ENCODE results near the gene FAM78A.

DNA sequence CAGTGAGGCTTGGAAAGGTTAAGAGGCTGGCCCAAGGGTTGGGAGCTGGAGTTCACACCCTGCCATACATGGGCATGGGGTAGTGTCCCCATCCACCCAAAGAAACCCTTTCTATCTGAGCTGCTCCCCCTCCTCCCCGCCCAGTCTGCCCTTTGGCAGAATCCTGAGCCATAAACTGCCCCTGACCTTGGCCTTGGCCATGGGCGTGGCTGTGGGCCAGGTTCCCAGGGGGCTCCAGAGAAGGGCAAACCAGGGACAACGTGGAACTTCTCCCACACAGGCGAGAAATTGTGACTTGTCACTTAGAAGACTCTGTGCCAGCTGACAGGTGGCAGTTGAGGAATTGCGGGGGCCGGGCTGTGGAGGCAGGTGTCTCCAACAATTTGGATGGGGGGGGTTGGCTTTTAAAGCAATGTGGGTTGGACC lies 4.8 kb downstream of the FAM78A start:
- TF ChIP-seq, protein P1, sequence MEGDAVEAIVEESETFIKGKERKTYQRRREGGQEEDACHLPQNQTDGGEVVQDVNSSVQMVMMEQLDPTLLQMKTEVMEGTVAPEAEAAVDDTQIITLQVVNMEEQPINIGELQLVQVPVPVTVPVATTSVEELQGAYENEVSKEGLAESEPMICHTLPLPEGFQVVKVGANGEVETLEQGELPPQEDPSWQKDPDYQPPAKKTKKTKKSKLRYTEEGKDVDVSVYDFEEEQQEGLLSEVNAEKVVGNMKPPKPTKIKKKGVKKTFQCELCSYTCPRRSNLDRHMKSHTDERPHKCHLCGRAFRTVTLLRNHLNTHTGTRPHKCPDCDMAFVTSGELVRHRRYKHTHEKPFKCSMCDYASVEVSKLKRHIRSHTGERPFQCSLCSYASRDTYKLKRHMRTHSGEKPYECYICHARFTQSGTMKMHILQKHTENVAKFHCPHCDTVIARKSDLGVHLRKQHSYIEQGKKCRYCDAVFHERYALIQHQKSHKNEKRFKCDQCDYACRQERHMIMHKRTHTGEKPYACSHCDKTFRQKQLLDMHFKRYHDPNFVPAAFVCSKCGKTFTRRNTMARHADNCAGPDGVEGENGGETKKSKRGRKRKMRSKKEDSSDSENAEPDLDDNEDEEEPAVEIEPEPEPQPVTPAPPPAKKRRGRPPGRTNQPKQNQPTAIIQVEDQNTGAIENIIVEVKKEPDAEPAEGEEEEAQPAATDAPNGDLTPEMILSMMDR (IDR thresholded peaks at IDR 0.05; ENCODE audit: low read depth, low read length): no peak
- no peak for TF ChIP-seq EZH2phosphoT487 (IDR thresholded peaks at IDR 0.05; ENCODE audit: low read depth)

Data from OCI-LY3 (cell line).